Esophagus squamous epithelium (tissue), 4 donors: ENCODE measurements around the gene WDR19.

Experiments
- POLR2A ChIP-seq, 4 donors: fragments of 450-650 bp; IDR thresholded peaks; one replicate each; pipeline ENCODE4 v1.6.1; 2017; ENCODE audit warnings: antibody characterized with exemption in 4 of 4, mild to moderate bottlenecking in 4 of 4, moderate library complexity in 3 of 4
- TF ChIP-seq, protein P1 (sequence below), 6 experiments: fragments of 450-650 bp in 4 of 6; fragments of 200-600 bp in 2 of 6; sonication (generic) in 2 of 6; IDR thresholded peaks; one replicate each; pipeline ENCODE4 v1.5.1; 2016 to 2019; ENCODE audit warnings: antibody characterized with exemption in 6 of 6, mild to moderate bottlenecking in 4 of 6, moderate library complexity in 4 of 6

DNA sequence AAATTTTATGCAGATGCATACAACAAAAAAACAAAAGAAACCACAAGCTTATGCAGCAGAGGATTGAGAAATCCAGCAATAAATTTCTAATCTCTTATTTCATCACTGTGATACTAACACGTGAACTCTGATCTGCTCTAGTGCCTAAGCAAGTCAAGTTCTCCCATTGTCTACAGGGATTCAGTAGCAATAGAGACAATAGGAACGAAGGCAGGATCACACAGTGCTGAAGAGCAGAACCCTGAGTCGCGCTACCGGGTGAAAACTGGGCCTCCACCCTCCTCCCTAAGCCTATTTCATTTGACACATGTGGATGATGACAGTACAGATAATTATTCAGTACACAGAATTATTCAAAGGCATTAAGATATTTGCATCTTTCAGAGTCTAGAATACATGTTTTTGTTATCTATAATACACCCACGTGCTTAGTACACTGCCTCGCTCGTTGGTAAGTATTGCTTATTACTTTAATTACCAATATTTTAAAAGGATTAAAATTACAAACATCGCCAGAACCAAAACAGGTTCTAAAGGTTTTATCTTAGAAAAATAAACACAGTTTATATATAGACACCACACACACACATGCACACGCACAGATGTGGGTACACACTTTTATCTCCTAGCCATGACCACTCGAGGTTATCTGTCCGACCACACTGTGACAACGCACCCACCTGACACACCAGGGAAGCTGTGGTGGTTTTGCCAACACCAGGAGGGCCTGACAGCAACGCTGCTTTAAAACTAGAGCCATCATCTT, 123.8 kb downstream of the WDR19 start:
- no peak for TF ChIP-seq POLR2A (IDR thresholded peaks at IDR 0.05)
- TF ChIP-seq, protein P1, sequence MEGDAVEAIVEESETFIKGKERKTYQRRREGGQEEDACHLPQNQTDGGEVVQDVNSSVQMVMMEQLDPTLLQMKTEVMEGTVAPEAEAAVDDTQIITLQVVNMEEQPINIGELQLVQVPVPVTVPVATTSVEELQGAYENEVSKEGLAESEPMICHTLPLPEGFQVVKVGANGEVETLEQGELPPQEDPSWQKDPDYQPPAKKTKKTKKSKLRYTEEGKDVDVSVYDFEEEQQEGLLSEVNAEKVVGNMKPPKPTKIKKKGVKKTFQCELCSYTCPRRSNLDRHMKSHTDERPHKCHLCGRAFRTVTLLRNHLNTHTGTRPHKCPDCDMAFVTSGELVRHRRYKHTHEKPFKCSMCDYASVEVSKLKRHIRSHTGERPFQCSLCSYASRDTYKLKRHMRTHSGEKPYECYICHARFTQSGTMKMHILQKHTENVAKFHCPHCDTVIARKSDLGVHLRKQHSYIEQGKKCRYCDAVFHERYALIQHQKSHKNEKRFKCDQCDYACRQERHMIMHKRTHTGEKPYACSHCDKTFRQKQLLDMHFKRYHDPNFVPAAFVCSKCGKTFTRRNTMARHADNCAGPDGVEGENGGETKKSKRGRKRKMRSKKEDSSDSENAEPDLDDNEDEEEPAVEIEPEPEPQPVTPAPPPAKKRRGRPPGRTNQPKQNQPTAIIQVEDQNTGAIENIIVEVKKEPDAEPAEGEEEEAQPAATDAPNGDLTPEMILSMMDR (IDR thresholded peaks at IDR 0.05) = no peak
